ENCODE results near the gene VANGL1.

Gene VANGL1

DNA sequence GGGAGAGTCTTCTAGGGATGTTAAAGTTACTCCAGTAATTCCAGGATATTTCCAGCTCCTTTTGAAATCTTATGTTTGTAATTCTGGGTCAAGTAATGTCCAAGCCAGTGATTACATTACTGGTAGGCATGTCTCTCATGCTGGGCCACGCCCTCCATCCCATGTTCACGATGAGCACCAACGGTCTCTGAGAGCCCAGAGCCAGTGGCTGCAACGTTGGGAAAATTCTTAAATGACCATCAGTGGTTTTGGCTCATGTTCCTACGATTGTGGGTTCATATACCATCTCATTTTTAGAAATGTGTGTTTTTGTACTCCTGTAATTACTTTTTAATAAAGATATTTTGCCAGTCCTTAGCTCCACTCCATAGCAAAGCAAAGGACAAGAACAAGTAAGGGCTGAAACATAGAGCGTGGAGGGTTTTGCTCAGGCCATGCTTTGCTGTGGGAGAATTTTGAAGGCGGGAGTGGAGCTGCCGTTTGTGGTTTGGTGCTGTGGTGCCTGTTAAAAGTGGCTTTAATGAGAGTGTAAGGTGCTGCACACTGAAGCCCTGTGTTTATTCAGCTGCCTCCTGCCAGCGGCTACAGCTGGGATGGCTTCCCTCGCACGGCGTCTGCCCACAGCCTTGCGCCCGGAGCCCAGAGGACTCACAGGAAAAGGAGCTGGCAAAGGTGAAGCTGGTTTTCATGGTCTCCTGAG is 28.9 kb downstream of the VANGL1 start:
- DNase-seq = peak; percentile 85

DNA sequence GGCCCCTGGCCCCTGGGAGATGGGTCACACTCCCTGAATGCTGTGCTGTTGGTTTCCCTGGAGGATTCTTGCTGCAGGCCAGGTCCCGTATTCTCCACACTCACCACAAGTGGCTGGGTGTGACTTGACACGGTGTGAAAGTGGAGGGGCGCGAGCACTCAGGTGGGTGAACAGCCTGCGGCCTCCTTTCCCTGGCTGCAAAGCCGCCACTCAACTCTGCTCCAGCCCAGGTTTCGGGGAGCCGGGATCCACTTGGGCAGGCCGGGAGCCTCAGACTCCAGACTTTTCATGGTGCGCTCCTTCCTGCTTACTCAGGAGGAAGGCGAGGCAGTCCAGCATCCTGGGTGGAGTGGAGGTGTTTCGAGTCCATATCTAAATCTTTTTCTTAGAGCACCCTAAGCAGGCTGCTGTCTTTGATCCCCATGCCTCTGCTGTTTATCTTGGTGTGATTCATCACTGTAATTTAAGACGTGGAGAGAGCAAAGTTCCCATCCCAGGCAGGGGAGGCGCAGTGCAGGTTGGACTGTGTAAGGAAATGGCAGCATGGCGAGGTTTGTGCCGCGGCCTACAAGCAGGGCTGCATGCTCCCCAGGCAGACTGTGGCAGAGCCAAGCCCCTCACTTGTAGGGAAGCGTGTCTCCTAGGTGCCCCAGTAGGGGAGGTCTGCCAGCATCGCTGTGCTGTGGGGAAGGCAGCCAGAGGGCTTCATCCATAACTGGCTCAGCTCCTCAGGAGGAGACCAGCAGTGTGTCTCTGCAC is 29.6 kb downstream of the VANGL1 start:
- no peak for DNase-seq

DNA sequence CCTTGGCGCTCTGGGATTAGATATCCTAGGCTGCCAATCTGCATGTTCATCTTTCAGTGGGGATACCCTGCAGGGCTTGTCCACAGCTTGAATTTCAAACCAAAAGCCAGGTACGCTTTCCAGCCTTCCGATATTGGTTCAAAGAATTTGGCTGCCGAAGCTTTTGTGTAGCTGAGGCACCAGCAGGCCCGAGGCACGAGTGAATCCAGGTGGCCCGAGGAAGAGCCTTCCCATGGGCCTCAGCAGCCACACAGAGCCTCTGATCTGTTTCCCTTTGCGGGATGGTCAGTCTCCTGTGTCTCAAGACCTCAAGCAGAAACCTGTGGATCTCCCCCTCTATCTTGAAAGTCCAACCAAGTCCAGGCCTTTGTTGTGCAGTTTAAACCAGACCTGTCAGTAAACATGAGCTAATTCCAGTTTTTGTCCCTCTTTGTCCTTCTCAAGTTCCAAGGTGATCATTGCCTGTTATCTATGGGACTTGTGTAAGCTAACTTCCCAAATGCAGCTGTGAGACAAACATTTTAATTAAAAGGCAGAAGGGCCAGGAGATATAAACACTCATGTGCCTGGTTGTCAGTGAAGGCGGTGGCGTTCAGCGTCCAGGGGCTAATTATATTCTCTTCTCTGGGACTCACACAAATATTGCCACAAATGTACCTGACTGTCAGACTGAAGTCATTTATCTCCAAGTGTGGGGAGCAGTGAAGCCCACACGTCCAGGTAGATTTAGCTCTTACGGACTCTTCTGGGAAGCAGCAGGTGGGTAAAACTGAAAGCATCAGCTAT is 30.6 kb downstream of the VANGL1 start:
- DNase-seq = no peak

DNA sequence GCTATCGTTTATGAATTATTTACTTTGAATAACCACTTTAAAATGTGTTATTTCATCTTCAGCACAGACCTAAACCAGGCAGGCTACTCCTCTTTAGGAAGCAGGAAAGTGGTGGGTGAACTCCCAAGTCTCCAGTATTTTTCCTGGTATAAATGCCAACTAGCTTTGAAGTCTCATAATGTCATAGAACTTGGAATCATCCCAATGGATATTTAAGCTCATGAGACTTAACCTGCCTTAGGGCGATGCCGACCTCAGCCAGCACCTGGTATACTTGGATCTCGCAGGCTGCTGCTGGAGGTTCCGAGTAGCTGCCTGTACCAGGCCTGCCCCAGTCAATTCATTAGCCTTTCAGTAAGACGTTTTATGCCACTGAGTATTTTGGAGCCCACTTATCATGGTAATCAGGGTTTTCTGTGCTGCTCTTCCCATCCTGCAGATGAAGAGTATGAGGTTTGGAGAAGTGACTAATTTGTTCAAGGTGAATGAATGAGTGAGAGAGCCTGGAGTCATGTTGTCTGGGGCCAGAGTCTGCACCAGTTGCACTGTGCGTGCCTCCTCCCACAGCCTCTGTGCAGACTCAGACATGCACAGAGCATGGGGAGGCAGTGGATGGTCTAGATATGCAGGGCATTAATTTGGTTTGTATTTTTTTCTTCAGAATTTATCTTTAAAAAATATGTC is 34.9 kb downstream of the VANGL1 start:
- DNase-seq = no peak

DNA sequence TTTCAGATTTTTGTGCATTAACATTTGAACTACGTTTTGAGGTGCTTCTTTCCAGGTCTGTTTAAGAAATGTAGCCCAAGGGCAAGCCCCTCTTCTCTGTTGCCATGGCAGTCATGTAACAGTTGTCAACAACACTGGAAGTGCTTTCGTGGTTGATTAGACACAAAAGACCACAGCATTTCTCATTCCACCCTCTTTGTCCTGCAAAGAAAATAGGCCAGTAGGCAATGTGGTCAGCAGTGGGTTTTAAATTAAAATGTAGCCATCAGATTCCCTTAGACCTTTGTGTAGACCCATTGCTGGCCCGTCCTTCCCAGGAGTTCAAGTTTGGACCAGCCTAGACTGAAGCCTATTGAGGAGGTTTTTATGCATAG is 35.4 kb downstream of the VANGL1 start:
- no peak for DNase-seq

DNA sequence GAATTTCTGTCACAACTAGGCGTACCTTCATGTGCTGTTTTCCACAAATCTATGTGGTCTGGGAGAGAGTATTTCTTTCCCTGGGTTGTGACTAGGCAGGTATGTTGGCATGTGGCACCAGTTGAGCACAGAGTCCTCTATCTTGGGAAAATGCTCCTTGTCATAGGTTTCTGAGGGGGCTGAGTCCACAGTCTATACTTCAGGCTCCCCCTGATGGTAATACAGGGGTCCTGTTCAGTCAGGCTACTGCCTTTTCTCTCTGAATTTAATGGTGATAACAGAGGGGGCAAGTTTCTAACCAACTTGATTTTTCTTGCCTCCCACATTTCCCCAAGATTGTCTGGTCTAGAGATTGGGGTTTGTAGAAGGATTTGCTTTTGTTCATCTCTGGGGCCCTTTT is 35.8 kb downstream of the VANGL1 start:
- DNase-seq = no peak

DNA sequence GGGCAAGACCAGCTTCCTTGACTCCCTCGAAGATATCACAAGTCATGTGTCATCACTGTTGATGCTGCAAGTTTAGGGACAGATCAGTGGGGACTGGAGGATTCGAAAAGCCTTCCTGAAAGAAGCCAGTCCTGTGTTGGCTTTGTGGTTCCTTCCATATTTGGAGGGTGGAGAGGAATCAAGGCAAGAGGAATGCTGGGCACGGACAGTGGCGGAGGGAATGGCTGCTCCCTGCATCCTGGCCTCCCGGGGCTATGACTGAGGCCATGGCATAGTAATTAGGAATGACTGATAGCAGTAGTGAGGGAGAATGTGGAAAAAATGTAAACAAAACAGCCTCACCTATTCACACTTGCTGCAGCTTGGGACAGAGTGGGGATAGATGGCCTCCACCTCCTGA is 36.4 kb downstream of the VANGL1 start:
- DNase-seq = no peak

DNA sequence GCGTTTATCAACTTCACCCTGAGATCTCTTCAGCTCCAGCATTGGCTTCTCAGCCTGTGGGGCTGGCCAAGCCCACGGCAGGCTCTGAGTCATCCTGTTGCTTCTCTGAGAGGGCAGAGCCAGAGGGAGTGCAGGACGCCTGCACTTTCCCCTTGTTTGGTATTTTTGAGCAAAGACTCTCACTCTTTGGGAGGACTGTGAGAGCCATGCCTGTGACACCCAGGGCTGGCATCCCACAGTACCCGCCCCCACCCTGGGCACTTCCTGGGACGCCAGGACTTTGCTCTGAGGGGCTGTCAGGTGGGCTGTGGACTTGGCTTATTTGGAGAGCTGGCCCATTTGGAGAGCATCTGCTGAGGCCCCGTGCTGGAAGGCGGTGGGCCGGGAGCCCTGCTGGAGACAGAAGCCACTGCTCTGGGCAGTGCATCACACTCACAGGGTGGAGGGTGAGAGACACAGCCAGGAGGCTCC is 37.4 kb downstream of the VANGL1 start:
- no peak for DNase-seq

DNA sequence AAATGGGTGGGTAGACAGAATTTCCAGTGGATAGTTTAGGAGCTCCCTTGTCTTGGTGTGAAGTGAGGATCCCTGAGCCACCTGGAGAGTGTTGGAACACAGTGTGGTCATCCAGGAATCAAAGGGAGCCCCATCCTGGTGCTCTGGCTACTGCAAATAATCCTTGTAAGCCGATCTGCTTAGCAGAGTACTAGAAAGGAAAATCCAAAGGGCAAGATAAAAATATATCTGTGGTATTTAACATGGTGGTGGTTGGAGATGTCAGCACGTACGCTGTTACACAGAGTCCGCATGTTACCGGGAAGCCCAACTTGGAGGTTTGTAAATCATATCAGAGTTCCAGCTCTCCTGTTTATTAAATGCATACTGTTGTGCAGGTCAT is 39.0 kb downstream of the VANGL1 start:
- DNase-seq = no peak

DNA sequence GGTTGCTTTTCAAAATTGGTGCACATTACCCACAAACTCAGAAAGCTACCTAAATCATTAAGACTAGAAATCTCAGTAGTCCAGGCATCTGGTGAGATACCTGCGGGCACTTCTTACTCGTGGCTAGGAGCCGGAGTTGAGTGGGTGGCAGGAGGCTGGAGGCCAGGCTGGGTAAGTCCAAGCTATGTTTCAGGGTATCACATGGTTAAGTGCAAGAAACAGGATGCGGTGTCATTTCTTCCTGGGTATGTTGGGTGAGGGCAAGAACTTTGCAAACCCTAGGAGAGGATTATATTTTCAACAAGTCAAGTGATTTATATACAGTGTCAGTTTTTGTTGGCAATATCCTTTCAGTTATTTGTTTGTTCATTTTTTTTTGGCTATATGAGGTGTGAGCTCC is 41.0 kb downstream of the VANGL1 start:
- no peak for DNase-seq

DNA sequence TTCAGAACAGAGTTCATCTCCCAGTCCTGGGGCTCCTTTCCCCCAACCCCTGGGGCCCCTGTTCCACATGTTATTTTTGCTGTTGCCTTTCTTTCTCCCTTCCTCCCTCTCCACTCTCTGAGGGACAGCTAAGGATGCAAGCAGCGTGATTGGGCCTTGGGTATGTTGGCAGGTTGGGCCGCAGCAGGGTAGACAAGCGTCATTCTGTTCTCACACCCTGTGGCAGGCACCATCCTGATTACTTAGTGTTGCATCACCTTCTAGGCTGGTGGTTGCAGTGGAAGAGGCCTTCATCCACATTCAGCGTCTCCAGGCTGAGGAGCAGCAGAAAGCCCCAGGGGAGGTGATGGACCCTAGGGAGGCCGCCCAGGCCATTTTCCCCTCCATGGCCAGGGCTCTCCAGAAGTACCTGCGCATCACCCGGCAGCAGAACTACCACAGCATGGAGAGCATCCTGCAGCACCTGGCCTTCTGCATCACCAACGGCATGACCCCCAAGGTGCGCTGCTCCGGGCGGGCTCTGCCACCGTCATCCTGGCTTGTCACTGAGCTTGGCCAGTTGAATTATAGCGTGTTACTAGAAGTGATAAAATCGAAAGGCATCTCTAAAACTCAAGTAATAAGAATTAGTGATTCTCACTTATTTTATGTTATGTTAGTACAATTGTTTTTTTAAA is 43.4 kb downstream of the VANGL1 start:
- no peak for DNase-seq

DNA sequence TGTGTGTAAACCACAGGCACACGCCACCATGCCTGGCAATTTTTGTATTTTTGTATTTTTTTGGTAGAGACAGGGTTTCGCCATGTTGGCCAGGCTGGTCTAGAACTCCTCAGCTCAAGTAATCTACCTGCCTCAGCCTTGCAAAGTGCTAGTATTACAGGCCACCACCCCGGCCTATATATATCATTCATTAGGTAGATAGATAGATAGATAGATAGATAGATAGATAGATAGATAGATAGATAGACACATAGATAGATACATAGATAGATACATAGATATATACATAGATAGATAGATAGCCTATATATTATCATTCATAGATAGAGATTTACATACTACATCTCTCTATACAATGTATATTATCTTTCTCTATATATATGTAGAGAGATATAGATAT is 46.0 kb downstream of the VANGL1 start:
- DNase-seq = no peak

DNA sequence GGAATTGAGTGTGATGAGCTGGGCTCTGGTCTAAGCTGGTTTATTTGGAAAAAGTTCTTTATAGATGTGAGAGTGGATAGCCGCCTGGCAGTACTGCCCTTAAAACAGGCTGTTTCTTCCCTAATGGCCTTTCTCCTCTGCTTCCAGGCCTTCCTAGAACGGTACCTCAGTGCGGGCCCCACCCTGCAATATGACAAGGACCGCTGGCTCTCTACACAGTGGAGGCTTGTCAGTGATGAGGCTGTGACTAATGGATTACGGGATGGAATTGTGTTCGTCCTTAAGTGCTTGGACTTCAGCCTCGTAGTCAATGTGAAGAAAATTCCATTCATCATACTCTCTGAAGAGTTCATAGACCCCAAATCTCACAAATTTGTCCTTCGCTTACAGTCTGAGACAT is 49.2 kb downstream of the VANGL1 start:
- DNase-seq = no peak

DNA sequence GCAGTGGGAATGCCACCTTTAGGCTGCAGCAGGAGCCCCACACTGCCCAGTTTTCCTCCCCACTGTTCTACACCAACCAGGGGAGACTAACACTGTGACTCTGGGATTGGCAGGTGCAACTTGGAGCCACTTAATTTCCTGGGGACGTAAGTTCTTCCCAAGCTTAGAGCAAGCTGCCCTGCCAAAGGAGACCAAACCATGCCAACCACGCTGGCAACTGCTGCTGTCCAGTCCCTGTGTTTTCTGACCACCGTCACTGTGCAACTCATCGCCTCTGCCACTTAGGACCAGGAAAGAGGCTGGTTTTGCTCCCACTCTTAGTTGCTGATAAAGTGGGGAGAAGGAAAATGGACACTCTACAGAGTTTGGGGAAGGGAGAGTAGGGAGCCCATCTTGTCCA is 50.5 kb downstream of the VANGL1 start:
- no peak for DNase-seq

DNA sequence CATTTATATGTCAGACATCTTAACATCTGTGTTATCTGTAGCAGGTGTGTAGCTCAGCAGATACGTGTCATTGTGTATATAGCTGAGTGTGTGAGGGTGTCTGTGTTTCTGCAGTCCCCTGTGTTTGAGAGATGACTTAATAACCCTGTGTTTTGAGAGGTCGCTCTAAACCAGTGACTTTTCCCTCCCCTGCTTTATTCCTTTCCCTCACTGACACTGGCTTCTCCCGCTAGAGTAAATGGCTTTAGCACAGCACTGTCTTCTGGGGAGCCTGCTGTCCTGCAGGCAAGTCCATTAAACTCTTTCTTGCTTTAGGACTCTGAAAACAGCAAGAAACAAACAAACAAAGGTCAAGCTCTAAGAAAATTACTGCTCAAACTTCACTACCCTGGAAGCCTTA is 53.0 kb downstream of the VANGL1 start:
- DNase-seq = no peak

DNA sequence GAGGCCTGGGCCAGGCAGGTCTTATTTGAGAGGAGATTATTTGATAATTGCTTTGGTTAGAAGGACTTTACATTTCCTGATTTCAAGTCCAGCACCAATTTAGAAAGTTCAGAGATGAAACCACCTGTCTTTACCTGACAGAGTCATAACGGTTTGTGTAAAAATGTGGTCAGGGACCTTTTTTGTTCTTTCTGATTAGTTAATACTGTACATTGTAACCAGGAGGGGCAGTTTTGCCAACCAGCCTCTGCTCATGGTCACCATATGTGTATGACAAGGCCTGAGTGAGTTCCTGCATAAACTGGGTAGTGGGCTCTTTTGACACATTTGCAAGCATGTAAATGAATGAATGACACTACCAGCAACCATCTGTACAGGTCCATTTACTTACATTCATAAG is 55.8 kb downstream of the VANGL1 start:
- DNase-seq = no peak

DNA sequence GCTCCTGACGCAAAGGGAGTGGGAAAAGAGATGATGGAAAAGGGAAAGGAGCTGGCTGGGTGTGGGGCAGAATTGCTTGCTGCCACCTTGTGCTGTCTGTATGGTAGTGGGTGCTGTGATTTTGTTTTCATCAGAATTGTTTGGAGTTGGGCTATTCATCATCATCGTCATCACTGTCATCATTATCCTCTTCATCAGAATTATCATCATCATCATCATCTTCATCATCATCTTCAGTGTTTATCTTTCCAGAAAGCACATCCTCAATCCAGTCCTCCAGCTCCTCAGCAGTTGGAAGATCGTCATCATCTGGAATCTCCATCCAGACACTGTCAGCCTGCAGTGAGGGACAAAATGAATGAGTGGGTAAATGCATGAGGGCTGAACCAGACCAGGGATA is 59.3 kb downstream of the VANGL1 start:
- DNase-seq = no peak

DNA sequence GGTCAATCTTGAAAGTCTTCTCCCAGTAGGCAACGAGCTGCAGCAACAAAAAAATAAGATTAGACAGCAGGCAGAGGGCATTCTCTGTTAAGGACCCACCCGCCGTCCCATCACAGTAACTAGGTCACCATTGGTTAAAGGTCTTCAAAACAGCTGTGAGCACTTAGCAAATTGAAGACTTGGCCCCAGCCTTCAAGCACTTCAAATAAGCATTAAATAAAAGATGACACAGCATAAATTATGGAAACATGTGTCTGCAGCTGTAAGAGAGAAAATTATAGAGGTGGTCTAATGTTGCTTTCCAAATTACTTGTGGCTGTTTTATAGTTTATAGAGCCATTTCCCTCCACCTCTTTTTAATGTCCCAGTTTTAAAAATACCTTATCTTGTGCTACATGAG is 61.2 kb downstream of the VANGL1 start:
- DNase-seq = no peak

DNA sequence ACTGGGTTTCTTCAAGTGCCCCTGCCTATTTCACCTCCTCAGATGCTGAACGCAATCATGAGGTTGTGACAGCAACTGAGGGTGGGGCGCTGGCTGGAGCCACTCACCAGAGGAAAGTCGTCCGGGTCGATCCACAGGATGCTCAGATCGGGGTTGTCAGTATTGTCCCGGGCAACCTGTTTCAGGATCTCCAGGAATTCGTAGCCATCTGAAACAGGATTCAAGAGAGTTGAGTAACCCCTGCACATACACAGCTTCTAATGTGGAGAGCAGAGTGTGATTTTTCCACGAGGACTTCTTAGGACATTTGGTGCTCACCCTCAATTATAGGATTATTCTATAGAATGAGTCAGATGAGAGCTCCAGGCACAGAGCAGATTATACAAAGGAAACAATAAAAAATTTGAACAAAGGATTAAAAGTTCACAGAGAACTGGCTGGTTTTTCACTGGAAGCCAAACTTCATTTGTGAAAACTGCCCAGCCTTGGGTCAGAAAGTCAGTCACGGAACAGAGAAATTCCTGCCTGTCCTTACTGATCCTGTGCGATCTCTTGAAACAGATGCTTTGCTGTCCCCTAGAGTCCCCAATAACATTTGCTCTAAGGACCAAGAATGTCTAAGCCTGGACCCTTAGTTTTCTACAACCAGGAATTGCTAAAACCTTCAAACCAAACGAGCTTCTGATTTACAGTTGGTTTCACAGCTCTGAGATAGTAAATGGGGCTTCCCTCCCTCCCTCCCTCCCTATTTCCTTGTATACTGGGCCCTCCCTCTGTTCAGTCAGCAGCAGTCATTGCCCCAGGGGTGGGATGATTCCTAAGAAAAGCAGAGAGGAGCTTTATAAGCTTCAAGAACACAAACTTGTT is 63.5 kb downstream of the VANGL1 start:
- DNase-seq = no peak

DNA sequence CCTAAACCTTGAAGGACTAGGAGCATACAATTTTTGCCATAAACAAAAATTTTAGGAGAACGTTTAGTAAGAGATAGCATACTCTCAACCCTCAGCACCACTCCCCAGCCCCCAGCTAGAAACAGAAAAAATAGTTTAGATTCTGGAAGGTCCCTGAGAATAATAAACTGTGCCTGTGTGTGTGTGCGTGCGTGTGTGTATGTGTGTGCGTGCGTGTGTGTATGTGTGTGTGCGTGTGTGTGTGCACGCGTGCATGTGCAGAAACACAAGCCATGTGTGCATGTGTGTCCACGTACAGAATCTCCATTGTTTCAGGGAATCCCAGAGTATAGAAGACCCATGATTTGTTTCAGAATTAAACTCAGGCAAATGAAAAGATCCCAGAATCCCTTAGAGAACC is 64.2 kb downstream of the VANGL1 start:
- DNase-seq = no peak

DNA sequence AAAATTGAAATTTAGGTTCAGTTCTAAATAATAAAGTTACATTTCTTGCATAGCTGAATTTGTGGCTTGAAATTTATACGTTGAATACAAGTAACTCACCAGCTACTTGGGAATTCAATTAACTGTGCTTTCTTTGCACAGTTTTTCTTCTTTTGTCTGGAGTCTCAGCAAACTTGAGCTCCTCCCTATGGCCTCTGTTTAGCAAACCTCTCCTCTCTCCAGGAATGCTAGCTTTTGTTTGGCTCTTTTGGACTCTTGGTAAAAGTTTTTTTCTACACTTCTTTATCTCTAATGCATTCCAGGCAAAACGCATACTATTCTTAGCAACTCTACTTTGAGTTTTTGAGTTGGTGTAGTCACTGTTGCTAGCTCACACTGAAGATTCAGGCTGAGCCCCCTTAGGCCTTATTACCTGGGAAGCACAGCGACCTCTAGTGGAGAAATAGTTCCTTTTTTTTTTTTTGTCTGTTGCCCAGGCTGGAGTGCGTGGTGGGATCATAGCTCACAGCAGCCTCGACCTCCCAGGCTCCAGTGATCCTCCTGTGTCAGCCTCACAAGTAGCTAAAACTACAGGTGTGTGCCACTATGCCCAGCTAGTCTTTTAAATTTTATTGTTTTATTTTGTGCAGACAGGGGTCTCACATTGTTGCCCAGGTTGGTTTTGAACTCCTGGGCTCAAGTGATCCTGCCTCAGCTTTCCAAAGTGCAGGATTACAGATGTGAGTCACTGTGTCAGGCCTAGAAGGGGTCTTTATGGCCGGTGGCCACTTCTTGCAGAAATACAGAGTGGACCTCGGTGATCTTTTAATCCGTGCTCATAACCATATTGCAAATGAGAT is 65.0 kb downstream of the VANGL1 start:
- DNase-seq = no peak

All from GF-D8 (cell line).